Stimulated activated CD8-positive, alpha-beta memory T cell treated with anti-CD3 and anti-CD28 coated beads, Interleukin-4, amount 100 ng/mL, for 4 hours (primary cell): ENCODE data around the gene SPTAN1.
"Not testable (repeated sequence)": the region's sequence is repeated elsewhere in the genome, so short reads cannot be mapped to it uniquely, and the experiment has no call there.

Source experiments
- DNase-seq, 2 donors: peaks; one replicate each; pipeline ENCODE4 v3.0.0-alpha.2; 2020; ENCODE audit warnings: low read depth in 2 of 2, low spot score in 1 of 2

SPTAN1 gene

GRCh38 chr9:128552744-128553440 lies 505 bp downstream of the SPTAN1 start:
- DNase-seq = peak in 1 of 2 donors; percentile 21

- no peak for DNase-seq
Observed at GRCh38 chr9:128553728-128554127, 1.3 kb downstream of the SPTAN1 start.

- no peak for DNase-seq
Observed at GRCh38 chr9:128554155-128554862, 1.9 kb downstream of the SPTAN1 start.

- DNase-seq = no peak
Observed at GRCh38 chr9:128555180-128555721, 2.9 kb downstream of the SPTAN1 start.

- DNase-seq = no peak
Observed at GRCh38 chr9:128556276-128556675, 3.9 kb downstream of the SPTAN1 start.

- no peak for DNase-seq
Observed at GRCh38 chr9:128556926-128557634, 4.7 kb downstream of the SPTAN1 start.

- DNase-seq = peak in 1 of 2 donors; percentile 15
Observed at GRCh38 chr9:128558431-128559310, 6.3 kb downstream of the SPTAN1 start.

- no peak for DNase-seq
Observed at GRCh38 chr9:128565578-128565977, 13.2 kb downstream of the SPTAN1 start.

- DNase-seq = no peak
Observed at GRCh38 chr9:128568470-128569078, 16.2 kb downstream of the SPTAN1 start.

GRCh38 chr9:128575469-128575868 lies 23.1 kb downstream of the SPTAN1 start:
- no peak for DNase-seq

- DNase-seq = no peak
Observed at GRCh38 chr9:128575916-128576315, 23.5 kb downstream of the SPTAN1 start.

- no peak for DNase-seq
Observed at GRCh38 chr9:128577206-128577605, 24.8 kb downstream of the SPTAN1 start.

- DNase-seq = no peak
Observed at GRCh38 chr9:128579194-128579593, 26.8 kb downstream of the SPTAN1 start.

- no peak for DNase-seq
Observed at GRCh38 chr9:128580731-128581130, 28.3 kb downstream of the SPTAN1 start.

GRCh38 chr9:128585155-128585554 lies 32.8 kb downstream of the SPTAN1 start:
- DNase-seq = not testable (repeated sequence)

GRCh38 chr9:128586934-128587333 lies 34.5 kb downstream of the SPTAN1 start:
- not testable (repeated sequence) for DNase-seq

GRCh38 chr9:128587453-128587852 lies 35.1 kb downstream of the SPTAN1 start:
- no peak for DNase-seq

- DNase-seq = no peak
Observed at GRCh38 chr9:128588581-128589233, 36.3 kb downstream of the SPTAN1 start.

- DNase-seq = no peak
Observed at GRCh38 chr9:128593039-128593438, 40.7 kb downstream of the SPTAN1 start.

GRCh38 chr9:128593856-128594255 lies 41.5 kb downstream of the SPTAN1 start:
- no peak for DNase-seq
